A549 (cell line): Measurements from ENCODE around the gene NPFFR1. TPM values are rescaled to one million over a fixed set of nuclear protein-coding genes. Genes with fewer than 3 reads are reported as not detected.

ENCODE experiments used
- ATAC-seq, 2 experiments: fragments of 200-7000 bp in 1 of 2; fragments of >200 bp in 1 of 2; cut with Nextera tagmentation in 1 of 2; cut with Tn5 transposase in 1 of 2; 3 replicates each; pipeline versions ENCODE4 v1.8.0 to v1.9.1; 2018 to 2020; ENCODE audit warnings: mild to moderate bottlenecking in 1 of 2, moderate library complexity in 1 of 2
- CTCF ChIA-PET: fragments of 300-600 bp; sonication (Branson Sonifier 250); formaldehyde crosslinking; extraction: SDS; loops from one replicate; lab custom pipeline; 2021; ENCODE audit warnings: antibody characterized with exemption, inconsistent platforms; lab: Yijun Ruan, JAX
- POLR2A ChIA-PET: fragments of 350-600 bp; formaldehyde crosslinking; extraction: SDS; loops from one replicate; lab custom pipeline; 2021; ENCODE audit warnings: antibody characterized with exemption, inconsistent platforms; lab: Yijun Ruan, JAX
- DNase-seq, 2 experiments: peaks; one replicate each; pipeline versions ENCODE4 v3.0.0 to v3.0.0-alpha.2; 2011 to 2016; ENCODE audit warnings: low read depth in 1 of 2, low spot score in 1 of 2
- FAIRE-seq: peaks from 2 replicates; lab custom pipeline; 2011; peaks lifted over from hg19 to GRCh38; lab: Jason Lieb, UNC
- H3K27ac ChIP-seq, 2 experiments: fragments of >200 bp; sonication (Bioruptor Twin); formaldehyde crosslinking; 3 replicates each; pipeline ENCODE4 v1.5.1; 2016 to 2017
- H3K4me1 ChIP-seq: fragments of >200 bp; sonication (Bioruptor Twin); formaldehyde crosslinking; 3 replicates; pipeline ENCODE4 v1.6.1; 2016
- H3K4me2 ChIP-seq: fragments of >200 bp; sonication (Bioruptor Twin); formaldehyde crosslinking; 3 replicates; pipeline ENCODE4 v1.6.1; 2016
- H3K4me3 ChIP-seq: fragments of >200 bp; sonication (Bioruptor Twin); formaldehyde crosslinking; 3 replicates; pipeline ENCODE4 v1.5.1; 2016
- H3K9me3 ChIP-seq: fragments of >200 bp; sonication (Bioruptor Twin); formaldehyde crosslinking; 3 replicates; pipeline ENCODE4 v1.6.1; 2016
- BCL3 ChIP-seq: fragments of >200 bp; sonication (Bioruptor Twin); formaldehyde crosslinking; IDR thresholded peaks from 3 replicates; pipeline ENCODE4 v1.6.1; 2016
- BHLHE40 ChIP-seq: IDR thresholded peaks from 2 replicates; pipeline ENCODE4 v1.6.1; 2012; ENCODE audit warnings: low read depth, low read length, inconsistent platforms
- CBX8 ChIP-seq: fragments of 200-600 bp; sonication (generic); IDR thresholded peaks from 2 replicates; pipeline ENCODE4 v1.6.1; 2016
- CTCF ChIP-seq: fragments of >200 bp; sonication (Bioruptor Twin); formaldehyde crosslinking; IDR thresholded peaks from 3 replicates; pipeline ENCODE4 v1.5.1; 2016
- EHF ChIP-seq: fragments of 250-450 bp; sonication (Bioruptor Pico); IDR thresholded peaks from 2 replicates; pipeline ENCODE4 v1.5.0; 2020; ENCODE audit warnings: mild to moderate bottlenecking
- EHMT2 ChIP-seq: fragments of 200-600 bp; sonication (generic); IDR thresholded peaks from 2 replicates; pipeline ENCODE4 v1.6.1; 2016; ENCODE audit warnings: antibody characterized with exemption, low read depth, mild to moderate bottlenecking, moderate library complexity
- ELK1 ChIP-seq: fragments of 150-350 bp; IDR thresholded peaks from 2 replicates; pipeline ENCODE4 v1.6.1; 2014; ENCODE audit warnings: low read depth, mild to moderate bottlenecking, low read length
- EP300 ChIP-seq, 2 experiments: fragments of >200 bp; sonication (Bioruptor Twin); formaldehyde crosslinking; IDR thresholded peaks; 2 replicates in 1 of 2; 3 replicates in 1 of 2; pipeline ENCODE4 v1.6.1; 2016 to 2017
- FOSB ChIP-seq: fragments of 250-450 bp; sonication (Bioruptor Pico); IDR thresholded peaks from 2 replicates; pipeline ENCODE4 v1.5.0; 2020; ENCODE audit warnings: mild to moderate bottlenecking, moderate library complexity
- FOXS1 ChIP-seq: fragments of 250-450 bp; sonication (Bioruptor Pico); IDR thresholded peaks from 2 replicates; pipeline ENCODE4 v1.5.0; 2020; ENCODE audit warnings: mild to moderate bottlenecking, moderate library complexity
- GATA3 ChIP-seq: IDR thresholded peaks from 2 replicates; pipeline ENCODE4 v1.6.1; 2012; ENCODE audit warnings: borderline replicate concordance
- HMGXB4 ChIP-seq: fragments of 250-450 bp; sonication (Bioruptor Pico); IDR thresholded peaks from 2 replicates; pipeline ENCODE4 v1.5.0; 2021; ENCODE audit warnings: mild to moderate bottlenecking, moderate library complexity, borderline replicate concordance
- JUN ChIP-seq, 2 experiments: fragments of >200 bp; sonication (Bioruptor Twin); formaldehyde crosslinking; IDR thresholded peaks; 2 replicates in 1 of 2; 3 replicates in 1 of 2; pipeline ENCODE4 v1.6.1; 2016 to 2017
- MAX ChIP-seq: IDR thresholded peaks from 2 replicates; pipeline ENCODE4 v1.6.1; 2012
- MAZ ChIP-seq: fragments of 150-350 bp; IDR thresholded peaks from 2 replicates; pipeline ENCODE4 v1.6.1; 2014; ENCODE audit warnings: antibody characterized with exemption, low read depth, low read length, borderline replicate concordance
- POLR2AphosphoS2 ChIP-seq: conservative IDR thresholded peaks from 2 replicates; pipeline ENCODE4 v1.6.1; 2012; ENCODE audit warnings: low read length, improper control_type of control experiment, inconsistent platforms
- RARB ChIP-seq: fragments of 250-450 bp; sonication (Bioruptor Pico); IDR thresholded peaks from 2 replicates; pipeline ENCODE4 v1.8.0; 2021; ENCODE audit warnings: mild to moderate bottlenecking, moderate library complexity
- SMC3 ChIP-seq: fragments of >200 bp; sonication (Bioruptor Twin); formaldehyde crosslinking; IDR thresholded peaks from 3 replicates; pipeline ENCODE4 v1.6.1; 2018; ENCODE audit warnings: inconsistent platforms
- SREBF2 ChIP-seq: fragments of 450-650 bp; IDR thresholded peaks from 2 replicates; pipeline ENCODE4 v1.6.1; 2014; ENCODE audit warnings: mild to moderate bottlenecking, moderate library complexity
- TFCP2L1 ChIP-seq: fragments of 250-450 bp; sonication (Bioruptor Pico); IDR thresholded peaks from 2 replicates; pipeline ENCODE4 v1.5.0; 2021; ENCODE audit warnings: mild to moderate bottlenecking
- WGBS: methylation state at CpG from one replicate; pipeline ENCODE4 v1.1.6; 2017; ENCODE audit errors: missing lambda C conversion rate; 5-methylcytosine and 5-hydroxymethylcytosine counted together
- polyA plus RNA-seq, 4 experiments: library from polyadenylated mRNA; depleted of rRNA in 3 of 4; stranded (reverse); fragments of >200 nt; fragmentation: RNase III in 1 of 4; extraction: RNeasy Plus Mini Kit Qiagen cat#74134 plus additional on column Dnase treatment in 1 of 4; gene quantifications; 2 replicates in 3 of 4; 3 replicates in 1 of 4; pipeline ENCODE4 v1.2.3, GENCODE V29; 2011 to 2017

NPFFR1 gene
- polyA plus RNA-seq, 2 of the 4 experiments (the other 2 are of a cell fraction), result not detected

- TF ChIP-seq HMGXB4 (CRISPR knock-in tag) (no peak), BCL3 (no peak), RARB (CRISPR knock-in tag) (no peak), FOSB (CRISPR knock-in tag) (no peak), BHLHE40 (no peak), TFCP2L1 (CRISPR knock-in tag) (no peak), MAZ (no peak)
Observed at GRCh38 chr10:70308121-70309060, 24.6 kb upstream of the NPFFR1 start (continued).

GRCh38 chr10:70306886-70307520, 23.2 kb upstream of the NPFFR1 start:
- FAIRE-seq (no peak), DNase-seq (no peak), ATAC-seq (no peak)
- POLR2A ChIA-PET, result no interaction called here
- CTCF ChIA-PET, result interaction anchor here (0.8 to 1.5 kb wide), 3 partner anchors 18 to 85 kb away, joined by 3 to 4 read pairs (median 3); no protein-coding TSS in a partner anchor
- Histone ChIP-seq H3K4me2 (no peak overlapping the region), H3K27ac (no peak overlapping the region), H3K4me3 (no peak overlapping the region), H3K4me1 (no peaks in the 10 kb centered on the region), H3K9me3 (no peaks in the 10 kb centered on the region)
- TF ChIP-seq CTCF, result no peak
- TF ChIP-seq EHF (CRISPR knock-in tag), result no peak
- no peak for TF ChIP-seq SMC3
- TF ChIP-seq MAX, result no peak
- no peak for TF ChIP-seq SREBF2
- no peak for TF ChIP-seq CBX8
- TF ChIP-seq POLR2AphosphoS2, result no peak
- no peak for TF ChIP-seq EP300 (IDR thresholded peaks at IDR 0.05)
- no peak for TF ChIP-seq FOXS1
- no peak for TF ChIP-seq GATA3
- TF ChIP-seq ELK1, result no peak
- no peak for TF ChIP-seq FOSB (CRISPR knock-in tag)
- no peak for TF ChIP-seq MAZ
- no peak for TF ChIP-seq EHMT2
- TF ChIP-seq TFCP2L1 (CRISPR knock-in tag), result no peak
- TF ChIP-seq JUN (IDR thresholded peaks at IDR 0.05), result no peak
- WGBS, result 90% methylated on average over 5 of the region's 5 CpGs
